Activated T-helper 1 cell treated with anti-CD3 and anti-CD28 coated beads, Interleukin-12 subunit alpha, Interleukin-12 subunit beta, Interleukin-2, Interleukin-4 antibody, amounts not matched to agents 30 ng/mL and 10 ng/mL and 1 ng/mL, durations not matched to agents 14 hours and 24 hours and 36 hours (primary cell): ENCODE measurements around the gene SH3RF3. TPM values are rescaled to one million over a fixed set of nuclear protein-coding genes. Genes with fewer than 3 reads are reported as not detected.

Experiments
- DNase-seq: peaks from one replicate; pipeline ENCODE4 v3.0.0; 2021; ENCODE audit warnings: low spot score
- H3K27ac Mint-ChIP-seq: one replicate; pipeline ENCODE4 v1.8.0; 2021; ENCODE audit warnings: mild to moderate bottlenecking, mixed read lengths
- H3K27me3 Mint-ChIP-seq: one replicate; pipeline ENCODE4 v1.8.0; 2022; ENCODE audit warnings: mild to moderate bottlenecking, moderate library complexity, mixed read lengths; ENCODE audit not compliant: insufficient read depth
- H3K36me3 Mint-ChIP-seq: one replicate; pipeline ENCODE4 v1.8.0; 2021; ENCODE audit warnings: low read depth, mixed read lengths
- H3K4me1 Mint-ChIP-seq: one replicate; pipeline ENCODE4 v1.8.0; 2021; ENCODE audit warnings: low read depth, mixed read lengths
- H3K4me3 Mint-ChIP-seq: one replicate; pipeline ENCODE4 v1.8.0; 2021; ENCODE audit warnings: mild to moderate bottlenecking, moderate library complexity, mixed read lengths
- H3K9me3 Mint-ChIP-seq: one replicate; pipeline ENCODE4 v1.8.0; 2021; ENCODE audit warnings: mixed read lengths
- intact Hi-C: fragments of 100-400 bp; cut with micrococcal nuclease; formaldehyde crosslinking; loops from one replicate; pipeline ENCODE4 v1.15.1; 2024
- total RNA-seq: library from RNA; stranded (reverse); gene quantifications from 2 replicates; pipeline ENCODE4 v1.2.3, GENCODE V29; 2022

SH3RF3 gene
- total RNA-seq, 1 donor from 2014 or later: 0.39 TPM

DNA sequence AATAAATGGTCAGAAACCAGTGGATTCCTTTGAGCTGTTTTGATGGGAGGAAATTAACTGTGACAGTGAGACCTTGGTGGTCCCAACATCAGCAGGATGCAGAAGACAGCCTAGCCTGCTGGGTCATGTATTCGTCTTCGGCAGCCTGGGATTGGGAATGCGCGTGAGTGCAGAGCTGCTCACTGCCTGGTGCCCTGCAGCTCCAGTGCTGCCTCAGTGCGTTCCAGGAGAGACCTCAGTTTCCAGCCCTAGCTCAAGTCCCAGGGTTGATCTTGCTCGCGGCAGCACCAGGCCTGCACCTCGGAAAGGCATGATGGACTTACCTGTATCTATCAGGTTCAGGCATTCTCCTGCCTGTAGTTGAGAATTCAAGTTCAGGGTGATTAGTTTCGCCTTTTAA lies 203.9 kb downstream of the SH3RF3 start:
- no peak overlapping the region for H3K4me3 Mint-ChIP-seq
- intact Hi-C loops: loop anchor here (2.0 to 10.0 kb wide), 3 partner anchors 16 to 182 kb away; no protein-coding TSS in a partner anchor
- no peaks in the 10 kb centered on the region for H3K9me3 Mint-ChIP-seq
- H3K27ac Mint-ChIP-seq: no peak overlapping the region
- H3K36me3 Mint-ChIP-seq: no peaks in the 10 kb centered on the region
- peaks cover 29% of the 10 kb centered on the region for H3K4me1 Mint-ChIP-seq
- no peak for DNase-seq
- peaks cover 34% of the 10 kb centered on the region for H3K27me3 Mint-ChIP-seq

GRCh38 chr2:109333414-109334210 lies 204.6 kb downstream of the SH3RF3 start:
- Mint-ChIP-seq H3K36me3 (no peaks in the 10 kb centered on the region), H3K27ac (no peak overlapping the region), H3K27me3 (peaks cover 37% of the 10 kb centered on the region), H3K4me3 (no peak overlapping the region), H3K9me3 (no peaks in the 10 kb centered on the region), H3K4me1 (peaks cover 29% of the 10 kb centered on the region)
- DNase-seq: no peak
- intact Hi-C loops: loop anchor here (2.0 to 10.0 kb wide), 3 partner anchors 15 to 181 kb away; no protein-coding TSS in a partner anchor

DNA sequence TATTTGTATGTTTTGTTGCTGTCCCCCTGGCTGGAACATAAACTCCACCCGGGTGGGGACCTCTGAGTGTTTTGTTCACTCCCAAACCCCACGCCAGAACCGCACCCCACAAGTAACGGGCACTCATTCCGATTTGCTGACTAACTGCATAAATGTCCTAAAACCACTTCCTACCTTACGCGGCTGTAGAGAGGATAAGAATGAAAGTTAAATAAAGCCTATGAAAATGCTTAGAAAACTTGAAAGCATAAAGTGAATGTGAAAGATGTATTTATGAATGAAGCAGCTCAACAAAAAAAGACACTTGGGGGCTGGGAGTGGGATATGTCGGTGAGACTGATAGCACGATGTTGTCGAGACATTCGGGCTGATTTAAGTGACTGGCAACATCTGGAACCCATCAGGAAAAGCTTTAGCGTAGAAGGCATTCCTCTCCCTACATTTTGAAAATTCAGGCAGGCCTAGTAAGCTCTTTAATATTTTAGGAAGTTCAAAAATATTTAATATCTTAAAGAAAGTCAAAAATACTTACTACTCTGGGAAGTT lies 206.7 kb downstream of the SH3RF3 start:
- H3K27ac Mint-ChIP-seq: no peak overlapping the region
- peak; percentile 19 for DNase-seq
- peaks cover 34% of the 10 kb centered on the region for H3K4me1 Mint-ChIP-seq
- H3K9me3 Mint-ChIP-seq: no peaks in the 10 kb centered on the region
- peaks cover 30% of the 10 kb centered on the region for H3K27me3 Mint-ChIP-seq
- no peaks in the 10 kb centered on the region for H3K36me3 Mint-ChIP-seq
- intact Hi-C loops: loop anchor here (10.0 kb wide), 1 partner anchor 179 kb away; no protein-coding TSS in a partner anchor
- peak overlapping the region; percentile 61 for H3K4me3 Mint-ChIP-seq

DNA sequence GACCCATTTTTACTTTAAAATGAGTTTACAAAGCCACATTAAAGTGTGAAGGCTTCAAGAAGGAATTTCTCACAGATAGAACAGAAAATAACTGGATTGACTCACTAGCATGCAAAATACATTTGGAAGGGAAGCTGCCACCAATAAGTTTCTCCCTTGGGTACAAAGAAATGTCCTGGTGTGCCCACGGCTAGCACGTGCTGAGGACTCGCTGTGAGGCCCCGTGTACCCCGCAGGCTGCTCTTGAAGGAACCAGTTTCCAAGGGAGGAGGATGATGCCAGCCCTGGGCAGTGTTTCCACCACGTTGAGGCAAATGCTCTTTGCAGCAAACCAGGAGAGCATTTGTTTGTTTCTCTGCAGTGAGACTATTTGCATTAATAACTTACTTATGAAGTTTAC lies 207.3 kb downstream of the SH3RF3 start:
- intact Hi-C loops: loop anchor here (10.0 kb wide), 1 partner anchor 179 kb away; no protein-coding TSS in a partner anchor
- Mint-ChIP-seq H3K27ac (no peak overlapping the region), H3K4me3 (no peak overlapping the region), H3K4me1 (peaks cover 39% of the 10 kb centered on the region), H3K27me3 (peaks cover 32% of the 10 kb centered on the region), H3K9me3 (no peaks in the 10 kb centered on the region), H3K36me3 (no peaks in the 10 kb centered on the region)
- no peak for DNase-seq

DNA sequence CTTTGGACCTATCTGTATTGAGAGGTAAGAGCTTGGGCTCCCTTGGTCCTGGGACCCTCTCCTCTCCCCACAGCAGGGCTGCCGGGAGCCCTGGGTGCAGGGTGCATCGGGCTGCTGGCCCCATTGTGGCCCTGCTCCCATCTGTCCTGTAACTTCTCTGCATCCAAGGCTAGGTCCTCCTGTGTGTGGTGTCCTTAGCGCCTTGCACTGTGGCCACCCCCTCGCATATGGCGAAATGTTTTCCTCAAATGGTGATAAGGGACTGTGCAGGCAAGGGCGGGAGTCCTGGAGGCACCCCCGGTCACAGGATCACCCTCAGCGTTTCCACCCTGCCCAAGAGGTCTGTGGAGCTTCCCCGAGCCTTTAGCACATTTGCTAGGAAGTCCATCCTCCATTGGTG lies 208.2 kb downstream of the SH3RF3 start:
- DNase-seq: no peak
- no peak overlapping the region for H3K27ac Mint-ChIP-seq
- H3K36me3 Mint-ChIP-seq: no peaks in the 10 kb centered on the region
- intact Hi-C loops: loop anchor here (10.0 kb wide), 1 partner anchor 178 kb away; no protein-coding TSS in a partner anchor
- H3K4me1 Mint-ChIP-seq: peaks cover 43% of the 10 kb centered on the region
- no peaks in the 10 kb centered on the region for H3K9me3 Mint-ChIP-seq
- no peak overlapping the region for H3K4me3 Mint-ChIP-seq
- peaks cover 32% of the 10 kb centered on the region for H3K27me3 Mint-ChIP-seq

DNA sequence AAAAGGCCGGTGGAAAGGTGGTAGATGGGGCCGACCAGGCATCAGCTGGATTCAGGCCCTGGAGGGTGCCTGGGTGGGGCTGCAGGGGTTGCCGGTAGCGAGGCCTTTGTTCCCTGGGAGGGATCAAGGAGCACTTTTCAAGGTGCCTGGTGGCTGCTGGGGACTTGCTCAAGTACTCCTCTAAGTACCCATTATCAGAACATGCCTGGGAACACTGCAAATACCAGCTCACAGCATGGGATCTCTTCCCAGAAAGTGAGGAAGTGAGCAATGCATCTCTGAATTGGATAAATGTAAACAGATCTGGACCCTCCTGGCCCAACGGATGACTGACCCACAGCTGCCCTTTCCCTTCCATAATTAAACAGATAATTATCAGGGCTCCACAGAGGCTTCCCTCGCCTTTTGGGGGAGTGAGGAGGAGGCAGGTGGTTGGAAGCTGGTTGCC lies 210.5 kb downstream of the SH3RF3 start:
- peaks cover 32% of the 10 kb centered on the region for H3K4me1 Mint-ChIP-seq
- intact Hi-C loops: loop anchor here (10.0 kb wide), 1 partner anchor 175 kb away; no protein-coding TSS in a partner anchor
- no peak for DNase-seq
- H3K27me3 Mint-ChIP-seq: peaks cover 36% of the 10 kb centered on the region
- no peak overlapping the region for H3K4me3 Mint-ChIP-seq
- H3K9me3 Mint-ChIP-seq: no peaks in the 10 kb centered on the region
- H3K36me3 Mint-ChIP-seq: no peaks in the 10 kb centered on the region
- H3K27ac Mint-ChIP-seq: no peak overlapping the region

DNA sequence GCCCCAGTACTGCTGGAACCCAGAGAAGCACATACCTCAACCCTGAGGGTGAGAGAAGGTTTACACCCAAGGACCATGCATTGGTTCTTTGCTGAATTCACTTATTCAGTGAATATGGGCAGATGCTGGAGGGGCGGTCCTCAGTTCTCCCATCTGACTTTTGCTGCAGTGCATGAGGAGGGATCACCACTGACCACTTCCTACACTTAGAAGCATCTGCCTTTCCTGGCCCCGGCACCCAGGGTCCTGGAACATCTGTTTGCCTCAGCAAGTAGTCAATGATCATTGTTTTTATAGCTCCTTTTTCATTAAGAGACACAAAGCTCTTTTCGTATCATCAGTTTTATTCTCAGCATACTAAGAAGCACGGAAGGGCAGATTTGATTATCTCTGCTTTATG lies 211.4 kb downstream of the SH3RF3 start:
- DNase-seq: no peak

DNA sequence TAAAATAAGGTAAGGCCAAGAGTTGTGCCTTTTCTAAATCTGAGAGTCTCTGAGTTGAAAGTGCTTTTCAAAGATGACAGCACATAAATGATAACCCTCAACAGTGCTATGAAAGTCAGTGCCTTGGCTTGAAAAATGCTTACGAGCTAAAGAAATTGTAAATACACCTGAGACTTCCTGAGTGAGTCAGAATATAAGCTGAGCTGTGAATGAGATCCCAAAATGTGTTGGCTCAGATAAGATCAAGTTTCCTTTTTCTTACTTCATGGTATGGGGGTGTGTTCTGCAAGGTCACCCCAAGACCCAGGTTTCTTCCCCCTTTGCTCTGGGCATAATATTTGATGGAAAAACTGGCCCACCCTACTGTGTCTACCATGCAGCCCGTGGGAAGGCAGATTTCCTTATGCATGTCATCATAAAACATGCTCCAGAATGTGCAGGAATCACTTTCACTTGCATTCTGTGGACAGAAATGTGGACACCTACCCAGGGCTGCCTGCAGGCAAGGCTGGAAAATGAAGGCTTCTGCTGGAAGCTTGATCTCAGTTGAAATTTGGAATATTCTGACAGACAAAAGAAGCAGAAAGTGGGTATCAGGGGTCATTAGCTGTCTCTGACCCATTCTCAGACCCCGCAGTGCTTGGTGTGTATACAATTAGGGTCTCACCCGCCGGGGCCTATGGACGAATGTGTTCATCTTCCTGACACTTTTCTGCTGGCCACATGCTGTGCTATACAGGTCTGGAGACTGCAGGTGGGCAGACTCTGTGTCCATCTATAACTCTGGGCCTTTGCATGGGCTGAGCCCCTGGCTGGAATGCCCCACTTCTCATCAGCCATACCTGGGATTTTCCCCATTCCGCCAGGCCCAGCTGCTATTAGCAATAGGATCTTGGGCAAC lies 212.6 kb downstream of the SH3RF3 start:
- DNase-seq: no peak
- Mint-ChIP-seq H3K9me3 (no peaks in the 10 kb centered on the region), H3K36me3 (no peaks in the 10 kb centered on the region), H3K4me1 (peaks cover 17% of the 10 kb centered on the region), H3K27ac (no peak overlapping the region), H3K4me3 (no peak overlapping the region), H3K27me3 (peaks cover 36% of the 10 kb centered on the region)
- intact Hi-C loops: loop anchor here (5.0 kb wide), 1 partner anchor 199 kb away; no protein-coding TSS in a partner anchor

More for the DNA sequence above, 211.4 kb downstream of the SH3RF3 start:
- Mint-ChIP-seq H3K36me3 (no peaks in the 10 kb centered on the region), H3K9me3 (no peaks in the 10 kb centered on the region), H3K27me3 (peaks cover 36% of the 10 kb centered on the region), H3K4me1 (peaks cover 26% of the 10 kb centered on the region), H3K4me3 (no peak overlapping the region), H3K27ac (no peak overlapping the region)
- intact Hi-C loops: loop anchor here (5.0 kb wide), 1 partner anchor 198 kb away; no protein-coding TSS in a partner anchor

GRCh38 chr2:109342256-109342850 lies 213.3 kb downstream of the SH3RF3 start:
- Mint-ChIP-seq H3K4me1 (peaks cover 17% of the 10 kb centered on the region), H3K4me3 (no peak overlapping the region), H3K27me3 (peaks cover 30% of the 10 kb centered on the region), H3K27ac (no peak overlapping the region), H3K9me3 (no peaks in the 10 kb centered on the region), H3K36me3 (no peaks in the 10 kb centered on the region)
- intact Hi-C loops: loop anchor here (5.0 kb wide), 1 partner anchor 200 kb away; no protein-coding TSS in a partner anchor
- DNase-seq: no peak

DNA sequence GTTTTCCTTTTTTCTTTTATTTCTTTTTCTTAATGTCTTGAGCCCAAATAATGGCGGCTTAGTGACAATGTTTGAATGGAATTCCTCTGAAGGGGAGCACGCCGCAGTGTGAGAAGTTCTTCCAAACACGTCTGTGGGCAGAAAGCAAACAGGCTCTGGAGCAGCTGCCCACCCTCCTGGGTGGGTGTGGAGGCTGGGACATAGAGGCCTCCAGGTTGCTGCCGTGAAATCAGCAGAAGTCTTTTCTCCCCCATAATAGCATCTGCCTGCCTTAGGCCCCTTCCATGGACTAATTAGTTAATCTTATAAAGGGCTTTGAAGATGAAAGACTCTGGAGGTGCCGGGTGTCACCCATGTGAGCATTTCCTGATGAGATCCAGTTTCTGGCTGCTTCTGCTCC lies 213.9 kb downstream of the SH3RF3 start:
- intact Hi-C loops: loop anchor here (5.0 kb wide), 1 partner anchor 201 kb away; no protein-coding TSS in a partner anchor
- Mint-ChIP-seq H3K36me3 (no peaks in the 10 kb centered on the region), H3K27ac (no peak overlapping the region), H3K9me3 (no peaks in the 10 kb centered on the region), H3K4me3 (no peak overlapping the region), H3K27me3 (peaks cover 28% of the 10 kb centered on the region), H3K4me1 (peaks cover 17% of the 10 kb centered on the region)
- no peak for DNase-seq

DNA sequence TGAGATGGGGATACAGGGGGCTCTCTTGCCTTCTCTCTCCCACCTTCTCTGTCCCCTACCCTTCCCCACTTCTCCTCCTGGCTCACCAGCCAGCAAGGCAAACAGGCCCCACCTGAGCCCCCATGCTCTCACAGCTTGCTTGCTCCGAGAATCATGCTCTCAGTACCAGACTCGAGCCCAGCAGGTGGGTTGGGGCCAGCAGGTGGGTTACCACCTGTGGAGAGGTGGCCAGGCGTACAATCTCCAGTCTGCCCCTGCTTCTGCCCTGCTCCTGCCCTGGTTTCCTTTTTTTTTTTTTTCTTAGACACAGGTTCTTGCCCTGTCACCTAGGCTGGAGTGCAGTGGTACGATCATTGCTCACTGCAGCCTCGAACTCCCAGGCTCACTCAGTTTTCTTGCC lies 214.5 kb downstream of the SH3RF3 start:
- intact Hi-C loops: loop anchor here (5.0 kb wide), 1 partner anchor 201 kb away; no protein-coding TSS in a partner anchor
- no peak for DNase-seq
- Mint-ChIP-seq H3K27me3 (peaks cover 23% of the 10 kb centered on the region), H3K4me1 (peaks cover 22% of the 10 kb centered on the region), H3K27ac (no peak overlapping the region), H3K36me3 (no peaks in the 10 kb centered on the region), H3K4me3 (no peak overlapping the region), H3K9me3 (no peaks in the 10 kb centered on the region)

GRCh38 chr2:109344270-109344805 lies 215.3 kb downstream of the SH3RF3 start:
- Mint-ChIP-seq H3K27ac (no peak overlapping the region), H3K4me1 (peaks cover 31% of the 10 kb centered on the region), H3K4me3 (no peak overlapping the region), H3K9me3 (no peaks in the 10 kb centered on the region), H3K27me3 (peaks cover 20% of the 10 kb centered on the region), H3K36me3 (no peaks in the 10 kb centered on the region)
- intact Hi-C loops: loop anchor here (5.0 kb wide), 1 partner anchor 202 kb away; no protein-coding TSS in a partner anchor
- no peak for DNase-seq
